ENCODE measurements around the gene UBE2A. TPM values are rescaled to one million over a fixed set of nuclear protein-coding genes. Genes with fewer than 3 reads are reported as not detected.

The UBE2A gene
- total and polyA plus RNA-seq, 2 of the 13 experiments (the other 11 are each of a cell fraction or from before 2014, with no cell fraction given) = 17.0 to 30.5 TPM

DNA sequence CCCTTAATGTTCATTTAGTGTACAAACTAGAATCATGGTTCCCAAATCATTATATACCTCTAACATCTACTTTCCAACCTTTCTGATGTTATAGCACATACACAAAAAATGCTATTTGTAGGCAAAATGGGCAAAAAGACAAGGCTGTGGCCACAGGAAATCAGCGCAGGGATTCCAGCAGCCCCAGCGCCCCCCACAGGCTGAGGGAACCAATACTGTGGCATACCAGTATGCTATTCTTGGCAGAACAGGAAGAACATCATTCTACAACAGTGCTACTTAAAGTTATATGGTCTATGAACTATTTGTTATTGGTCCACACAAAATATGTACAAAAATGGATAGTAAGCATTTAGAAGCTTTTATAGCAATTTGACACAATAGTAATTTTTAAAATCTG, 34.5 kb upstream of the UBE2A start:
- no peak for TF ChIP-seq HNF4G (IDR thresholded peaks at IDR 0.05; ENCODE audit: borderline replicate concordance, low read depth, low read length)
- no peak for TF ChIP-seq HNF4G (CRISPR knock-in tag; IDR thresholded peaks at IDR 0.05; ENCODE audit: borderline replicate concordance, low read depth)
- no peak for TF ChIP-seq HCFC1 (IDR thresholded peaks at IDR 0.05; ENCODE audit: low read depth, low read length)
- TF ChIP-seq, protein P1, sequence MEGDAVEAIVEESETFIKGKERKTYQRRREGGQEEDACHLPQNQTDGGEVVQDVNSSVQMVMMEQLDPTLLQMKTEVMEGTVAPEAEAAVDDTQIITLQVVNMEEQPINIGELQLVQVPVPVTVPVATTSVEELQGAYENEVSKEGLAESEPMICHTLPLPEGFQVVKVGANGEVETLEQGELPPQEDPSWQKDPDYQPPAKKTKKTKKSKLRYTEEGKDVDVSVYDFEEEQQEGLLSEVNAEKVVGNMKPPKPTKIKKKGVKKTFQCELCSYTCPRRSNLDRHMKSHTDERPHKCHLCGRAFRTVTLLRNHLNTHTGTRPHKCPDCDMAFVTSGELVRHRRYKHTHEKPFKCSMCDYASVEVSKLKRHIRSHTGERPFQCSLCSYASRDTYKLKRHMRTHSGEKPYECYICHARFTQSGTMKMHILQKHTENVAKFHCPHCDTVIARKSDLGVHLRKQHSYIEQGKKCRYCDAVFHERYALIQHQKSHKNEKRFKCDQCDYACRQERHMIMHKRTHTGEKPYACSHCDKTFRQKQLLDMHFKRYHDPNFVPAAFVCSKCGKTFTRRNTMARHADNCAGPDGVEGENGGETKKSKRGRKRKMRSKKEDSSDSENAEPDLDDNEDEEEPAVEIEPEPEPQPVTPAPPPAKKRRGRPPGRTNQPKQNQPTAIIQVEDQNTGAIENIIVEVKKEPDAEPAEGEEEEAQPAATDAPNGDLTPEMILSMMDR (CRISPR knock-in tag; IDR thresholded peaks at IDR 0.05) = peak; percentile 16; the same call in 1 of the 2 replicates
- CTCF ChIA-PET (ENCODE audit: low intra/inter-chr PET ratio, low total read pairs) = no interaction called here
- Histone ChIP-seq H3K36me3 (replicated peaks in 1 of 2; ENCODE audit: control insufficient read depth in 1 of 2, insufficient read depth in 2 of 2, low read length in 2 of 2) (peaks cover 0 to 9% of the 10 kb centered on the region in 2 experiments; a peak in 3 of 5 replicates), H3K79me2 (ENCODE audit: insufficient read depth, low read length) (no peaks in the 10 kb centered on the region), H3K9ac (ENCODE audit: insufficient read depth, low read depth, low read length) (no peak overlapping the region), H2AFZ (ENCODE audit: low read length) (no peak overlapping the region), H3K9me3 (ENCODE audit: low read length) (no peaks in the 10 kb centered on the region), H3K4me1 (ENCODE audit: insufficient read depth, low read length) (no peaks in the 10 kb centered on the region), H3K27me3 (ENCODE audit: control insufficient read depth in 1 of 2, insufficient read depth in 2 of 2, low read length in 2 of 2) (no peaks in the 10 kb centered on the region), H4K20me1 (ENCODE audit: insufficient read depth, low read length) (no peaks in the 10 kb centered on the region), H3K4me2 (ENCODE audit: low read depth, low read length) (no peak overlapping the region), H3K27ac (ENCODE audit: extremely low read length, insufficient read depth, low read length) (no peak overlapping the region), H3K4me3 (replicated peaks in 1 of 3; ENCODE audit: insufficient read depth in 1 of 3, low read depth in 2 of 3, low read length in 3 of 3) (no peak overlapping the region)
- in situ Hi-C loops (cut with HindIII; ENCODE audit: extremely low pct_ligation_motif_present, low pct_unique_long_range_greater_than_20kb) (no loop called here), intact Hi-C loops (cut with micrococcal nuclease; ENCODE audit: unreplicated experiment) (no loop called here)
- no peak for FAIRE-seq
- BruUV-seq (replicated peaks) = no TSS peak
- DNase-seq (ENCODE audit: low spot score) = no peak
- ATAC-seq = no peak
- 49% methylated on average over 2 of the region's 2 CpGs for whole genome bisulfite sequencing (ENCODE audit: low lambda C conversion rate)
- POLR2A ChIA-PET = no interaction called here

DNA sequence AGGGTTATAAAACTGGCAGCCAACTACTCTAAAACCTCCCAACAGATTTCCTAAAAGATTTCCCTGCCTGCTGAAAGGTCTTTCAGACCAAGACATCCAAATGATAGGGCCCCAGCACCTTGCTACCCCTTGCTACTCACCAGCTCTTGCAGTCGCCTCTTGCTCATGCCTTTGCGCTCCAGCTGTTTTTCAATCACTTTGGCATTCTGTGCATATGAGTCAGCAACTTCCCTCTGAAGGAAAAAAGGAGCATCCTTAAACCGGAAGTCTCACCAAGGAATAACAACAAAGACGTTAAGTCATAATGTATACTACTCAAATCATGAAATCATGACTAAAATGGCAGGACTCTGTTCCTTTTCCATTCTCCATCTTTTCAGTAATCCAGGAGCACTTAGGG, 33.2 kb upstream of the UBE2A start:
- no peak overlapping the region for H3K4me3 ChIP-seq (replicated peaks in 1 of 3; ENCODE audit: insufficient read depth in 1 of 3, low read depth in 2 of 3, low read length in 3 of 3)
- no TSS peak for BruUV-seq (replicated peaks)
- no peak overlapping the region for H3K4me2 ChIP-seq (ENCODE audit: low read depth, low read length)
- H4K20me1 ChIP-seq (ENCODE audit: insufficient read depth, low read length) = no peaks in the 10 kb centered on the region
- WGBS (ENCODE audit: low lambda C conversion rate) = 96% methylated on average over 4 of the region's 4 CpGs
- no peaks in the 10 kb centered on the region for H3K27me3 ChIP-seq (ENCODE audit: control insufficient read depth in 1 of 2, insufficient read depth in 2 of 2, low read length in 2 of 2)
- POLR2A ChIA-PET = no interaction called here
- CTCF ChIA-PET (ENCODE audit: low intra/inter-chr PET ratio, low total read pairs) = no interaction called here
- H3K9me3 ChIP-seq (ENCODE audit: low read length) = no peaks in the 10 kb centered on the region
- no peak overlapping the region for H3K27ac ChIP-seq (ENCODE audit: extremely low read length, insufficient read depth, low read length)
- DNase-seq (ENCODE audit: low spot score) (no peak), ATAC-seq (no peak), FAIRE-seq (no peak)
- no peaks in the 10 kb centered on the region for H3K79me2 ChIP-seq (ENCODE audit: insufficient read depth, low read length)
- peaks cover 0 to 9% of the 10 kb centered on the region in 2 experiments; a peak in 3 of 5 replicates for H3K36me3 ChIP-seq (replicated peaks in 1 of 2; ENCODE audit: control insufficient read depth in 1 of 2, insufficient read depth in 2 of 2, low read length in 2 of 2)
- intact Hi-C loops (cut with micrococcal nuclease; ENCODE audit: unreplicated experiment) = no loop called here
- H3K9ac ChIP-seq (ENCODE audit: insufficient read depth, low read depth, low read length) = no peak overlapping the region
- no peaks in the 10 kb centered on the region for H3K4me1 ChIP-seq (ENCODE audit: insufficient read depth, low read length)
- no peak overlapping the region for H2AFZ ChIP-seq (ENCODE audit: low read length)
- in situ Hi-C loops (cut with HindIII; ENCODE audit: extremely low pct_ligation_motif_present, low pct_unique_long_range_greater_than_20kb) = no loop called here
- TF ChIP-seq NFYC (CRISPR knock-in tag; IDR thresholded peaks at IDR 0.05) = no peak
- TF ChIP-seq, protein P2, sequence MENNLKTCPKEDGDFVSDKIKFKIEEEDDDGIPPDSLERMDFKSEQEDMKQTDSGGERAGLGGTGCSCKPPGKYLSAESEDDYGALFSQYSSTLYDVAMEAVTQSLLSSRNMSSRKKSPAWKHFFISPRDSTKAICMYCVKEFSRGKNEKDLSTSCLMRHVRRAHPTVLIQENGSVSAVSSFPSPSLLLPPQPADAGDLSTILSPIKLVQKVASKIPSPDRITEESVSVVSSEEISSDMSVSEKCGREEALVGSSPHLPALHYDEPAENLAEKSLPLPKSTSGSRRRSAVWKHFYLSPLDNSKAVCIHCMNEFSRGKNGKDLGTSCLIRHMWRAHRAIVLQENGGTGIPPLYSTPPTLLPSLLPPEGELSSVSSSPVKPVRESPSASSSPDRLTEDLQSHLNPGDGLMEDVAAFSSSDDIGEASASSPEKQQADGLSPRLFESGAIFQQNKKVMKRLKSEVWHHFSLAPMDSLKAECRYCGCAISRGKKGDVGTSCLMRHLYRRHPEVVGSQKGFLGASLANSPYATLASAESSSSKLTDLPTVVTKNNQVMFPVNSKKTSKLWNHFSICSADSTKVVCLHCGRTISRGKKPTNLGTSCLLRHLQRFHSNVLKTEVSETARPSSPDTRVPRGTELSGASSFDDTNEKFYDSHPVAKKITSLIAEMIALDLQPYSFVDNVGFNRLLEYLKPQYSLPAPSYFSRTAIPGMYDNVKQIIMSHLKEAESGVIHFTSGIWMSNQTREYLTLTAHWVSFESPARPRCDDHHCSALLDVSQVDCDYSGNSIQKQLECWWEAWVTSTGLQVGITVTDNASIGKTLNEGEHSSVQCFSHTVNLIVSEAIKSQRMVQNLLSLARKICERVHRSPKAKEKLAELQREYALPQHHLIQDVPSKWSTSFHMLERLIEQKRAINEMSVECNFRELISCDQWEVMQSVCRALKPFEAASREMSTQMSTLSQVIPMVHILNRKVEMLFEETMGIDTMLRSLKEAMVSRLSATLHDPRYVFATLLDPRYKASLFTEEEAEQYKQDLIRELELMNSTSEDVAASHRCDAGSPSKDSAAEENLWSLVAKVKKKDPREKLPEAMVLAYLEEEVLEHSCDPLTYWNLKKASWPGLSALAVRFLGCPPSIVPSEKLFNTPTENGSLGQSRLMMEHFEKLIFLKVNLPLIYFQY (CRISPR knock-in tag; IDR thresholded peaks at IDR 0.05; ENCODE audit: borderline replicate concordance) = no peak
- TF ChIP-seq, protein P3, sequence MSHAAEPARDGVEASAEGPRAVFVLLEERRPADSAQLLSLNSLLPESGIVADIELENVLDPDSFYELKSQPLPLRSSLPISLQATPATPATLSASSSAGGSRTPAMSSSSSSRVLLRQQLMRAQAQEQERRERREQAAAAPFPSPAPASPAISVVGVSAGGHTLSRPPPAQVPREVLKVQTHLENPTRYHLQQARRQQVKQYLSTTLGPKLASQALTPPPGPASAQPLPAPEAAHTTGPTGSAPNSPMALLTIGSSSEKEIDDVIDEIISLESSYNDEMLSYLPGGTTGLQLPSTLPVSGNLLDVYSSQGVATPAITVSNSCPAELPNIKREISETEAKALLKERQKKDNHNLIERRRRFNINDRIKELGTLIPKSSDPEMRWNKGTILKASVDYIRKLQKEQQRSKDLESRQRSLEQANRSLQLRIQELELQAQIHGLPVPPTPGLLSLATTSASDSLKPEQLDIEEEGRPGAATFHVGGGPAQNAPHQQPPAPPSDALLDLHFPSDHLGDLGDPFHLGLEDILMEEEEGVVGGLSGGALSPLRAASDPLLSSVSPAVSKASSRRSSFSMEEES (CRISPR knock-in tag; IDR thresholded peaks at IDR 0.05) = no peak
- TF ChIP-seq ZNF350 (CRISPR knock-in tag; IDR thresholded peaks at IDR 0.05; ENCODE audit: borderline replicate concordance, low read depth) = no peak
- TF ChIP-seq HHEX (CRISPR knock-in tag; IDR thresholded peaks at IDR 0.05) = no peak
- TF ChIP-seq GABPA (IDR thresholded peaks at IDR 0.05; ENCODE audit: low read depth, low read length) = no peak
- no peak for TF ChIP-seq GABPA (CRISPR knock-in tag; IDR thresholded peaks at IDR 0.05; ENCODE audit: low read depth)
- TF ChIP-seq SIX1 (CRISPR knock-in tag; IDR thresholded peaks at IDR 0.05; ENCODE audit: borderline replicate concordance) = no peak
- TF ChIP-seq TCF12 (IDR thresholded peaks at IDR 0.05) = no peak
- no peak for TF ChIP-seq TCF12 (CRISPR knock-in tag; IDR thresholded peaks at IDR 0.05)

All from HepG2 (cell line).